HG03571 (cell line): ENCODE measurements around the gene SOCS1.
A peak's percentile ranks its signal among the peaks of the same experiment; 100 is the strongest.
"Not testable (repeated sequence)": the region's sequence is repeated elsewhere in the genome, so short reads cannot be mapped to it uniquely, and the experiment has no call there.

Experiments used
- ATAC-seq: cut with Tn5 transposase; IDR thresholded peaks from one replicate; pipeline ENCODE4 v1.9.1; 2021; ENCODE audit not compliant: unreplicated experiment

SOCS1 gene

DNA sequence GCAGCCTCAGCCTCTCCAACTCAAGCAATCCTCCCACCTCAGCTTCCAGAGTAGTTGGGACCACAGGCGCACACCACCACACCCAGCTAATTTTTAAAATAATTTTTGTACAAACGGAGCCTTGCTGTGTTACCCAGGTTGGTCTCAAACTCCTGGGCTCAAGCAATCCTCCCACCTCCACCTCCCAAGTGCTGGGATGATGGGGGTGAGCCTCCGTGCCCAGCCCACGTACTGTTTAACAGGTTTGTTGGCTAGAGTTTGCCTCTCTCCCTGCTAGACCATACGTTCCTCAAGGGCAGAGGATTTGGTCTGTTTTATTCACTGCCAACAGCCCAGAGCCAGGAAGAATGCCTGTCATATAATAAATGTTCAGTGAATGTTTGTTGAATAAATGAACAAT is 26.6 kb downstream of the SOCS1 start:
- ATAC-seq: no peak

DNA sequence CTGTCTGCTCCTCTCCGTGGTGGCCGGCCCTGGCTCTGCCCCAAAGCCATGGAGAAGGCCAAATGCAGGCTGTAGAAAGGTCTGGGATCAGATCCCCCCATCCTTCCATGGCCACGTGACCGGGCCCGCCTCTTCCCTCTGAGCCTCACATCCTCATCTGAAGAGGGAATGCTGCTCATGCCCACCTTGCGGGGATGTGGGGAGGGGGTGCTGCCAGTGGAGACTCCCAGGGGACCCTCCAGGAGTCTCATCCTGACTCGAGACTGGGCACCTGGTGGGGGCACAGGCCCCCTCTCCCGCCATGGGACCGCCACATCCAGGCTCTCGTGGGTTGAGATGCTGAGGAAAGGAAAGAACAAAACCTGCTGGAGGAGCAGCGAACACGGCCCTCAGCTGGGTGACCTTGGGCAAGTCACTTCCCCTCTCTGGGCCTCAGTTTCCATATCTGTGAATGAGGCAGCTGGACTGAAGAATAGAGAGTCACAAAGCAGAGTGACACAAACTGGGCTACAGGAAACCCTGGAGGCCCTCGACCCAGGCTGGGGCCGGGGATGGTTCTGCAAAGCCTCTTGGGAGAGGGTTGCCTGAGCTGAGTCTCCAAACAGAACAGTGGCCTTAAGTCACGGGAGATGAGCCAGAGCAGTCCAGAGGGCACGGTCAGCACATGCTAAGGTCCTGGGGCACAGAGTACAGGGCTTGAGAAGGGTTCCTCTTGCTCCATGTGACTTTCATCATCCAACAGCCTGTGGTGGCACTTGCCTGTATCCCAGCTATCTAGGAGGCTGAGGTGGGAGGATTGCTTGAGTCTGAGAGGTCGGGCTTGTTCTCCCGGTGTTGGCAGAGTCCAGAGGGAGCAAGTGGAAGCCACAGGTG is 30.1 kb downstream of the SOCS1 start:
- no peak for ATAC-seq

DNA sequence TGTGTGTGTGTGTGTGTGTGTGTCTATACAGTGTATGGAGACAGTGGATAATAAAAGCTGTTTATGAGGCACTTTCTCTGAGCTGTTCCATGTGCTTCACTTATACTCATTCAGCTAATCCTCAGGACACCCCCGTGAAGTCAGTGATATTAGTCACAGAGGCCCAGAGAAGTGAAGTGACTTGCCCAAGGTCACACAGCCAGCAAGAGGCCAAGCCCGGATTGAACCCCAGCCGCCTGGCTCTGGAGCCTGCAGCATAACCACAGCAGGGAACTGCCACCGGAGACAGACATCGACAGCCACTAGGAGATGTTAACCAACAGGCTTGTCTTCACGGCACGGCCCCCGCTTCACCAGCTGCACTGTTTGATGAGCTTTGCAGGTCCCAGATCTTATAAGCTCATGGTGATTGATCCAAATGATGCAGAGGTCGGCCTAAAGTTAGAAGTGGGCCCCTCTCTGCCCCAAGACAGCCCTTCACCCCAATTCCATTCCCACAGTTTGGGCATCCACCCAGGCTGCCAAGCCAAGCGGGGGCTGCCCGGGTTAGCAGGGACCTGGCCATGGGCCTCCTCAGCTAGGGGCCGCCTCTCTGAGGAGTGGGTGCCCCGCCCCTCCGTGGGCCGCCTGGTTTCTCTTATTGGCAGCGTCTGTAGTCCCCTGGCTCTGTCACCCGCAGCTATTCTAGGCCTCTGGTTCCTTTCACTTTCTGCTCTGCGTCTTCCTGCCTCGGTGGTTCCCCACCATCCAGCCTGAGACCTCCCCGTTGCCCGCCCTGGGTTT is 30.9 kb downstream of the SOCS1 start:
- ATAC-seq: peak; percentile 81

DNA sequence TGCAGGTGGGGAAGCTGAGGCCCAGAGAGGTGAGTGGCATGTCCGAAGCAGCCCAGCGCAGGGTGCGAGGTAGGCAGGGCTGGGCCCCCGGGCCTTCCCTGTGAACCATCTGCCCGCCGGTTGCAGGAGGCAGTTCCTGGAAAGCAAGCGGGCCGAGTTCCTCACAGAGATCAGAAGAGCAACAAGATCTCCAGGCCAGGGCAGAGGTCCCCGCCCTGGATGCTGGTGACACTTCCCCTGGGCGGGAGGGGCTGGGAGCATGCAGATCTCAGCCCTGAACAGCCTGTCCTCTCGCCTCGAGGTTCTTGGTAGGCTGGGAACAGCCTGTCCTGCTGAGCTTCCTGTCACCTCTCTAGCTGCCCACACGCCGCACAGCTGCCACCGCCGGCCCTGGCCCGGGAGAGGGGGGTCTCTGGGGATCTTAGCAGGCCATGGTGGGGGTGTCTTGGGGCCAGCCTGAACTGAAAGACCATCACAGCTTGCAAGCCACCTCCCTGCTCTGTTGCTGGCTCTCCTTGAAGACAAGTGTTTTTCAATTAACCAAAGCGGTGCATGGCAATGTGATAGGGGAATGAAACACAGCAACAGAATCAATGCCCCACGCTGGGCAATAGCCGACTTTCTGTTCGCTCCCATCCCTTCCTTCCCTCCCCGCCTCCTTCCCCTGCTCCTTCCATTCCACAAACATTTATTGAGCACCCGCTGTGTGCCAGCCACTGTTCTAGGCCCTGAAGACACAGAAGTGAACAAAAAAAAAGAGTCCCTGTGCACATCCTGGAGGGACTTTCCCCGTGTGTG is 31.7 kb downstream of the SOCS1 start:
- ATAC-seq: peak; percentile 50

DNA sequence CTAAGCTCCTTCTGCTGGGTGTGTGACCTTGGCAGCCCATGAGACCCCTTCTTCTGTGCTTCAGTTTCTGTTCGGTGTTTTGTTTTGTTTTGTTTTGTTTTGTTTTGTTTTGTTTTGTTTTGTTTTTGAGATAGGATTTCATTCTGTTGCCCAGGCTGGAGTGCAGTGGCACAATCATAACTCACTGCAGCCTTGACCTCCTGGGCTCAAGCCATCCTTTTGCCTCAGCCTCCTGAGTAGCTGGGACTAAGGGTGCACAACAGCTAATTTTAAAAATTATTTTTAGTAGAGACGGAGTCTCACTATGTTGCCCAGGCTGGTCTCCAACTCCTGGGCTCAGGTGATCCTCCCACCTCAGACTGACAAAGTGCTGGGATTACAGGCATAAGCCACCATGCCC is 35.5 kb downstream of the SOCS1 start:
- ATAC-seq: not testable (repeated sequence)

DNA sequence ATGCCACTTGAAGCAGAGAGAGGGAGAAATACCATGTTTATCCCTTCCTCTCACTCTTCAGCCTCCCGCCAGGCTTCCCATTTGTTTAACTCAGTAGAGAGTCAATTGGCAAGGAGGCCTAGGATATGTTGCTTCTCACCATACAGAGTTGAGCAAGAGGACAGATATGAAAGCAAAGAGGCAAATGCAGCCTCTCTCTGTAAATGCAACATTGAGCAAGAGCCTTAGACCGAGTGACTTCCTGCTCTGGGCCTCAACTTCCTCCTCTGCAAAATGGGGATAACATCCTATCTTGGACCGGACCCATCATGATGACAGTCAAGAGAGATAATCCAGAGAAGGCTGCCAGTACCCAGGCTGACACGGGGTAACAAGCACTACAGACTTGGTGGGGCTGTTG is 36.8 kb downstream of the SOCS1 start:
- no peak for ATAC-seq

DNA sequence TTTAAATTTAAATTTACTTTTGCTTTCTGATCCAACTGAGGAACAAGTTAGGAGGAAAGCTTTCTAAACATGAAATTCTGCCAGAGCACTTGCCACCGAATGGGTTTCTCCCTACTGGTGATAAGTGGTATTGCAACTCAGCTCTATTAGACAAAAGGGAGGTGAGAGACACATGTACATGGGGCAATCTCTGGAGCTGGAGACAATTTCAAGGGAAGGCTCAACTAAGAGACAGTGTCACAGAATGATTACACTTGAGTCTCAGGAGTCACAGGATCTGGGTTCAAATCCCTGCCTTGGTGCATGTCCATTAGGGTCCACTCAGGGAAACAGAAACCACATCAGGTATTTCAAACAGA is 37.4 kb downstream of the SOCS1 start:
- ATAC-seq: no peak

DNA sequence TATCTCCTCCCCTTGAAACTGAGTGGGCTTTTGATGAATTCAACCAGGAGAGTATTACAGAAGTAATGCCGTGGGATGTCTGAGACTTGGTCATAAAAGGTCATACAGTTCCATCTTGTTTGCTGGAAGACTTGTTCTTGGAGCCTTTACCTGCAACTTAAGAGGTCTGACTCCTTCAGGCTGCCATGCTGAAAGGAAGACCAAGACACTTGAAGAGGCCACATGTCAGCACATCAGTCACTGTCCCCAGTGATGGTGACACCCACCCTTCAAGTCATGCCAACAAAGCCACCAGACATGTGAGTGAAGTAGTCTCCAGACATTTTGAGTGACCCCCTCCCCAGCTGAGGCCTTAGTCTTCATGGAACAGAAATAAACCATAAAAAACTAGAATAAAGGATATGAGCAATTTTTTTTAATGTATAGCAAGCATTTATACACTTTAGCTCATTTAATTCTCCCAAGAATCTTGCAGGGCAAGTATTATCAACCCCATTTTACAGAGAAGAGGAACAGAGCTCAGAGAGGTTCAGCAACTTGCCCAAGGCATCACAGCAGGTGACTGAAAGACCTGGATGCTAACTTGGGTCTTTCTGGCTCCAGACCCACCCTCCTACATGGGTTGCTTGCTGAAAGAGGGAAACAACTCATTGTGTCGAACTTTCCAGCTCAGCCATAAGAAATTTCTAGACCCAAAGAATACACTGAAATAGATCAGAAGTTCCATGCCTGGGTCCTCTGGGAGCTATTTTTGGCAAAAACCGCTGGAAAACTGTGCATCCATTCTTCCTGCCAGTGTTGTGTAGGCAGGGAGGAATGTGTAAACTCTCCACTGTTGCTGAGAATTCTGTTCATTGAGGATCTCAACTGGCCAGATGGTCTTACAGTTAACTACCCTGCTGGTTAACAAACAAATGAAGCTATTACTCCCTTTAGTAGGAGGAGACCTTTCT is 38.1 kb downstream of the SOCS1 start:
- no peak for ATAC-seq

DNA sequence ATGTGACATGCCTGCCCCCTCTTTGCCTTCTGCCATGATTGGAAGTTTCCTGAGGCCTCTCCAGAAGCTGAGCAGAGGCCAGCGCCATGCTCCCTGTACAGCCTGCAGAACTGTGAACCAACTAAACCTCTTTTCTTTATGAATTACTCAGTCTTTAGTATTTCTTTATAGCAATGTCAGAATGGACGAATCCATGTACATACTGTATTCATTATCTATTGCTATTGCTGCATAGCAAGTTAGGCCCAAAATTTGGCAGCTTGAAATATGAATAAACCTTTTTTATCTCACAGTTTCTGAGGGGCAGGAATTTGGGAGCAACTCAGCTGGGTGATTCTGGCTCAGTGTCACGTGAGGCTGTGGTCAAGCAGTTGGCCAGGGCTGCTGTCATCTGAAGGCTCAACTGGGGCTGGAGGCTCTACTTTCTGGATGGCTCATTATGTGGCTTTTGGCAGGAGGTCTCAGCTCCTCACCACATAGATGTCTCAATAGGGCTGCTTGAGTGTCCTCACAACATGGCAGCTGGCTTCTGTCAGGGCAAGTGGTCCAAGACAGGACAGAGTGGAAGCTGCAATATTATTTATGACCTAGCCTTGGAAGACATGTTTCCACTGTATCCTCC is 40.0 kb downstream of the SOCS1 start:
- ATAC-seq: no peak

DNA sequence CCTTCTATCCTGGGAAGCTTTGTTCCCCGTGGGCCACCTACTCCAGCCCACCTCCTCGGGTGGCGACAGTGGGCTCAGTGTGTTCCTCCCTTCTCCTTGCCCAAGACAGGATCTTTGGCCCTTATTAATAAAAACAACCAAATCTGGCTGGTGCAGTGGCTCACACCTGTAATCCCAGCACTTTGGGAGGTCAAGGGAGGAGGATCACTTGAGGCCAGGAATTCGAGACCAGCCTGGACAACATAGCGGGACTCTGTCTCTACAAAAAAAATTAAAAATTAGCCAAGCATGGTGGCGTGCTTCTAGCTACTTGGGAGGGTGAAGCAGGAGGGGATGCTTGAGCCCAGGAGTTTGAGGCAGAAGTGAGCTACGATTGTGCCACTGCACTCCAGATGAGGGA is 42.2 kb downstream of the SOCS1 start:
- ATAC-seq: no peak

DNA sequence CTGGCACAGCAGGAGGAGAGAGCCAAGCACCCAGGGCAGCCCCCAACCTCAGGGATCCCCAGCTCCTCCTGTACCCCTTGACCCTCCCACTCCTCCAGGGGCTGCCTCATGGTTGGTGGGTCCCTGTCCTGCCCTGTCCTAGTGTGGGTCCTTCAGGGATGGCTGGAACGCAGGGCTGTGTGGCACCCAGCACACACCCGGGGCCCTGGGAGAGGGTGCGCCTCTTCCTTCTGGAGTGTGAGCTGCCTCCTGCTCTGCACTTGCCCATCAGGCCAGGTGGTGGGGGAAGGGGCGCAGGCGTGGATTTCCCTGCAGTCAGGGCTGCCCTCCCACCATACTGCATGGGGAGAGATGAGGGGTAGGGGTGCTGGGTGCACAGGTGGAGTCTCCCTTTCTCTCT is 42.6 kb downstream of the SOCS1 start:
- no peak for ATAC-seq

DNA sequence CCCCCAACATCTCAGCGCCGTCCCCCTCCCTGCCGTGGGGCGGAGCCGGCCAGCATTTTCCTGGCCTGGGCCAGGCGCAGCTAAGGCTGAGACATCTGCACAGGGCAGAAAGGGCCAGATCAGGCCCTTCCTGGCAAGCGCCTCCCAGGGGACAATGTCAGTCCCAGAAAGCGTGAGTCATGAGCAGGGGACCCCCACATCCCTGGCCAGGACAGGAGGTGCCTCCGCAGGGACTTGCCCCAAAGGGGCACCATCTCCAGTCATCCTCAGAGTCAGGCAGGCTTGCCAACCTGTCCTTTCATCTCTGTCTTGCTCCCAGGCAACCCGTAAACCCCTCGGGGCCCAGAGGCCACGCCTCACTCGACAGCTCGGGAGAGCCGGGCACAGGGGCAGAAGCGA is 43.2 kb downstream of the SOCS1 start:
- ATAC-seq: no peak

DNA sequence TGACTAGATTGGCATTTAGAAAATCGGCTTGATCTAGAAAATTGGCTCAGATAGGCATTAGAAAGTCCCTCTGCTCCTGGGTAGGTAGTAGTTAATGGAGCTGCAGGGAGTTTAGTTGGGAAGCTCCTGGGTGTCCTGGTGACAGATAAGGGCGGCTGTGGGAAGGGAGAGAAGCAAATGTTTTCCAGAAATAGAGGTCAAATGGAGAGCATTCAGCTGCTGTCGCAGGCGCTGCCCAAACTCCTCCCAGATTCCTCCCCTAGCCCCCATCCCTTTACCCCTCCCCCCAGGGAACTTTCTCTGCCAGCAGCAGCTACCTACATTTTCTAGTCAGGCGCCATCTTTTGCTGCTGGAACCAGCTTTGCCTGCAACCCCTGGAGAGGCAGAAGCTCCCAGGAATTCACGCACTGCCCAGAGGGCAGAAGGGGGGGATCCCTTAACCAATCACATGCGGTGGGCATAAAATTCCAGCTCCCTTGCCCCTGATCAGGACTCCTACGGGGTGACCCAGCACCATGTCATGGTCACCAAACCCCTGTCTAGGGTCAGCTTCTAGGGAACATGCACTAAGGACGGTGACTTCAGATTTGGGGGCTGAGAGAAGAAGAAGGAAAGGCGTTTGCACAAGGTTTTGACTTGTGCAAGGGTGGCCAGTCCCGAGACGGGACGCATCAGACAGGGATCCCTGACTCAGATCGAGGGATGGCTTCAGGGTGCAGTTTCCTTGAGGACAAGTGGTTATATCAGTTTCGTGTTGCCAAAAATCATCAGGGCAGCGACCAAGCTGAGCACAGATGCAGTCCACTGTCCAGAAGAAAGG is 43.8 kb downstream of the SOCS1 start:
- ATAC-seq: no peak

DNA sequence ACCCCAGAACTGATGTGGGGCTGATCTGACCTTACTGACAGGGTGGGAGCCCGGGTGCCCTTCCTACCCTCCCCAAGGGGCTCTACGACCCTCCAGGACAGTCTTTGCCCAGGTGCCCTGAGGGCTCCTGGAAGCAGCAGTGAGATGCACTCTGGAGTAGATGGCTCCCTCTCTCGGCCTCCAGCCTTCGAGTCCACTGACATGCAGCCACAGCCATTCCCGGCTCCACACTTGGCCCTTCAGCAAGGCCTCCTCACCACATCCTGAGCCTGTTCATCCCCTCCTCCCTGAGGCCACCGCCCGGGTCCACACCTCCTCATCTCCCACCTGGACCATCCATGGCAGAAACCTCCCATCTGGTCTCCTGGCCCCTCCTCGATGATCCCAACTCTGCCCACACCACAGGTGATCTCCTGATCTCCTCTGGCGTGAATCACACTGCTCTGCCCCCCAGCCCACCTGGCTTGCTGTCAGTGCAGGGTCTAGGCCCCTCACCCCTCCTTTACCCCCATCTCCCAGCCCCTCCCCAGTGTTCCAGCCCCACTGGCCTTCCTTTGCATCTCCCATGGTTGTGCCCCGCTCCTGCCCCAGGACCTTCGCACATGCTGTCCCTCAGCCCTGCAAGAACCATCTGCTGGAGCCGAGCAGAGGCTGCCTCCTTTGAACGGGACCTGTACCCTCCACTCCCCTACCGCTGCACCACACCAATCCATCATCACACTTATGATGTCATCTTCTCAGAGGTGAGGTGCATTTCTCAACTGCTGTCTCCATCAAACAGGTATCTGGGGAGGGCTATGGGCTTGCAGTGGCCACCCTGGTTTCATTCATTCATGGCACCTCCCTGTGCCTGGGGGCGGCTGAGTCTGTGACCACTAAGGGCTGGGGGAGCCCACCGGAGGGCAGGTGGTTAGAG is 44.7 kb downstream of the SOCS1 start:
- no peak for ATAC-seq

DNA sequence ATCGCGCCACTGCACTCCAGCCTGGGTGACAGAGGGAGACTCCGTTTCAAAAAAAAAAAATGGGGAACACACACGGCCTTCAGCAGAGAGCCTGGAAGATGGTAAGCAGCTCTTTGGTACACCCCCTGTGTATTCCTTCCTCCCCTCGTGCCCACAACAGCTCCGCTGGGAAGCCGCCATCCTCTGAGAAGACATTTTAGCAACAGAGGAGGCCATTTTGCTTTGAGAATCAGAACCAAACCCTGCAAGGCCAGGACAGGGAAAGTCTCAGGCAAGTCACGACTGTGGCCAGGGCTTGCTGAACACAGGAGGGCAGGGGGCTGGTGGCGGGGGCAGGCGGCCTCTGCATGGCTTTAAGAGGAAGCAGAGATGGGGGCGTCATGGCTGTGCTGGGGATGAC is 45.7 kb downstream of the SOCS1 start:
- no peak for ATAC-seq

DNA sequence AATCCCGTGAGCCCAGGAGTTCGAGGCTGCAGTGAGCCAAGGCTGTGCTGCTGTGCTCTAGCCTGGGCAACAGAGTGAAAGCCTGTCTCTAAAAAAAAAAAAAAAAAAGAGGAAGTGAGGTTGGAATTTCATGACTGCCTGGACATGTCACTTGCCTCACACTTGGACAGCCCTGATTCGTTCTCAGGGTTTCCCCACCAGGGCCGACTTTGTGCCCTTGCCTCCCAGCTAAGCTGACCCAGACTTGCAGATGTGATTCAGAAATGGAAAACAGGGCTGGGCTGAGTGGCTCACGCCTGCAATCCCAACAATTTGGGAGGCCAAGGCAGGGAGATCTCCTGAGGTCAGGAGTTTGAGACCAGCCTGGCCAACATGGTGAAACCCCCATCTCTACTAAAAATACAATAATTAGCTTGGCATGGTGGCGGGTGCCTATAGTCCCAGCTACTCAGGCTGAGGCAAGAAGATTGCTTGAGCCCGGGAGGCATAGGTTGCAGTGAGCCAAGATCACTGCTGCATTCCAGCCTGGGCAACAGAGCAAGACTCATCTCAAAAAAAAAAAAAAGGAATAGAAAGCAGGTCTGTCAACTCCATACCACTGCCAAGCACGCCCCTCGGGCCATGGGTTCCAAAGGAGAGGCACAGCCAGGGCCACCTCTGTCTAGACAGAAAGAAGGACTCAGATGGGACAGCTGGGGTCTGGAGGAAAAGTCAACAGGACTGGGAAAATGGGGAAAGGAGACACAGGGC is 46.9 kb downstream of the SOCS1 start:
- ATAC-seq: no peak

DNA sequence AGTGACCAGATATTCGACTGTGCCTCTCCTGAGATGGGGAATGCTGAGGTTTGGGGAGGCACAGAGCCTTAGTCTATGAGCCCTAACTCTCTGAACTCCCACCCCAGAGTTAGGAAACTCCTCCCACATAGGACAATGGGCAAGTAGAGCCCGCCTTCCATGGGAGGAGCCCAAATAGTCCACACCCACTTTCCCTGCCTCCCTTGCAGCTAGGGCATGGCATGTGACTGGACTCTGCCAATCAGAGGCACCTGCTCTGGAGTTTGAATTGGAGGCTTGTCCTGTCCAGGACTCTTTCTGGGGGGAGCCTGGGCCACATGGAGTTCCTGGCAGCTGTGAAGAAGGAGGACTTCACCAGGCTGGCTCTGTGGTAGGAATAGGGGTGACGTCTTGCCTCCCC is 48.4 kb downstream of the SOCS1 start:
- no peak for ATAC-seq
